Measurements from ENCODE around the gene MBTD1.

DNA sequence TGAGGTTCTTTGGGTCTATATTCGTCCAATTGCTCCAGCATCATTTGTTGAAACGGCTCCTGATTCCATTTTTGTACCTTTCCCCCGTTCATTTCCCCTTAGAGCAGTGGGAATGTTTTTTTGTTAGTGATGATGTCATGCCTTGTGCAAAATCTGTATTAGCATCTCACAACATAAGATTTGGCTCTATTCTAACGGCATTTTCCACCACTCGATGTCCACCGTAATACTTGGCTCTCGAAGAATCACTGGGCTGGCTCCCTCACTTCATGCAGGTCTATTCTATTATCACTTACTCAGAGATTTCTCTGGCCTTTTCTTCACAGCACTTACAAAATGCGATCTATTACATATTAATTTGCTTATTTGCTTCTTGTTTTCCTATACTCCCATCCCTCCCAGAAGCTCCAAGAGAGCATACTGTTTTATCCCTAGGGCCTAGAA is 107.1 kb downstream of the MBTD1 start:
- TF ChIP-seq, protein P1, sequence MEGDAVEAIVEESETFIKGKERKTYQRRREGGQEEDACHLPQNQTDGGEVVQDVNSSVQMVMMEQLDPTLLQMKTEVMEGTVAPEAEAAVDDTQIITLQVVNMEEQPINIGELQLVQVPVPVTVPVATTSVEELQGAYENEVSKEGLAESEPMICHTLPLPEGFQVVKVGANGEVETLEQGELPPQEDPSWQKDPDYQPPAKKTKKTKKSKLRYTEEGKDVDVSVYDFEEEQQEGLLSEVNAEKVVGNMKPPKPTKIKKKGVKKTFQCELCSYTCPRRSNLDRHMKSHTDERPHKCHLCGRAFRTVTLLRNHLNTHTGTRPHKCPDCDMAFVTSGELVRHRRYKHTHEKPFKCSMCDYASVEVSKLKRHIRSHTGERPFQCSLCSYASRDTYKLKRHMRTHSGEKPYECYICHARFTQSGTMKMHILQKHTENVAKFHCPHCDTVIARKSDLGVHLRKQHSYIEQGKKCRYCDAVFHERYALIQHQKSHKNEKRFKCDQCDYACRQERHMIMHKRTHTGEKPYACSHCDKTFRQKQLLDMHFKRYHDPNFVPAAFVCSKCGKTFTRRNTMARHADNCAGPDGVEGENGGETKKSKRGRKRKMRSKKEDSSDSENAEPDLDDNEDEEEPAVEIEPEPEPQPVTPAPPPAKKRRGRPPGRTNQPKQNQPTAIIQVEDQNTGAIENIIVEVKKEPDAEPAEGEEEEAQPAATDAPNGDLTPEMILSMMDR (IDR thresholded peaks at IDR 0.05 in 2 of 3, conservative IDR thresholded peaks at IDR 0.05 in 1 of 3; ENCODE audit: control insufficient read depth in 2 of 3, extremely low read depth in 1 of 3, insufficient read depth in 1 of 3, low read depth in 3 of 3, low read length in 3 of 3) = no peak
- TF ChIP-seq HDAC2 (IDR thresholded peaks at IDR 0.05) = no peak
- no peak for TF ChIP-seq NR2C2 (IDR thresholded peaks at IDR 0.05; ENCODE audit: borderline replicate concordance, control insufficient read depth, insufficient read length, low read depth)
- no peak for TF ChIP-seq EGR1 (IDR thresholded peaks at IDR 0.05; ENCODE audit: borderline replicate concordance in 1 of 2, low read depth in 2 of 2, low read length in 2 of 2)
- TF ChIP-seq, protein P2, sequence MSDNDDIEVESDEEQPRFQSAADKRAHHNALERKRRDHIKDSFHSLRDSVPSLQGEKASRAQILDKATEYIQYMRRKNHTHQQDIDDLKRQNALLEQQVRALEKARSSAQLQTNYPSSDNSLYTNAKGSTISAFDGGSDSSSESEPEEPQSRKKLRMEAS (IDR thresholded peaks at IDR 0.05; ENCODE audit: low read depth, low read length) = no peak
- TF ChIP-seq RFX5 (IDR thresholded peaks at IDR 0.05; ENCODE audit: low read depth, low read length) = no peak
- TF ChIP-seq POLR2A (IDR thresholded peaks at IDR 0.05; ENCODE audit: low read depth, low read length) = no peak
- TF ChIP-seq ESRRA (IDR thresholded peaks at IDR 0.05; ENCODE audit: low read length) = no peak
- TF ChIP-seq SIN3A (IDR thresholded peaks at IDR 0.05; ENCODE audit: low read depth, low read length) = no peak
- TF ChIP-seq SRF (IDR thresholded peaks at IDR 0.05; ENCODE audit: low read depth in 2 of 2, low read length in 2 of 2) = no peak
- TF ChIP-seq CREM (IDR thresholded peaks at IDR 0.05; ENCODE audit: low read depth) = no peak
- TF ChIP-seq, protein P3, sequence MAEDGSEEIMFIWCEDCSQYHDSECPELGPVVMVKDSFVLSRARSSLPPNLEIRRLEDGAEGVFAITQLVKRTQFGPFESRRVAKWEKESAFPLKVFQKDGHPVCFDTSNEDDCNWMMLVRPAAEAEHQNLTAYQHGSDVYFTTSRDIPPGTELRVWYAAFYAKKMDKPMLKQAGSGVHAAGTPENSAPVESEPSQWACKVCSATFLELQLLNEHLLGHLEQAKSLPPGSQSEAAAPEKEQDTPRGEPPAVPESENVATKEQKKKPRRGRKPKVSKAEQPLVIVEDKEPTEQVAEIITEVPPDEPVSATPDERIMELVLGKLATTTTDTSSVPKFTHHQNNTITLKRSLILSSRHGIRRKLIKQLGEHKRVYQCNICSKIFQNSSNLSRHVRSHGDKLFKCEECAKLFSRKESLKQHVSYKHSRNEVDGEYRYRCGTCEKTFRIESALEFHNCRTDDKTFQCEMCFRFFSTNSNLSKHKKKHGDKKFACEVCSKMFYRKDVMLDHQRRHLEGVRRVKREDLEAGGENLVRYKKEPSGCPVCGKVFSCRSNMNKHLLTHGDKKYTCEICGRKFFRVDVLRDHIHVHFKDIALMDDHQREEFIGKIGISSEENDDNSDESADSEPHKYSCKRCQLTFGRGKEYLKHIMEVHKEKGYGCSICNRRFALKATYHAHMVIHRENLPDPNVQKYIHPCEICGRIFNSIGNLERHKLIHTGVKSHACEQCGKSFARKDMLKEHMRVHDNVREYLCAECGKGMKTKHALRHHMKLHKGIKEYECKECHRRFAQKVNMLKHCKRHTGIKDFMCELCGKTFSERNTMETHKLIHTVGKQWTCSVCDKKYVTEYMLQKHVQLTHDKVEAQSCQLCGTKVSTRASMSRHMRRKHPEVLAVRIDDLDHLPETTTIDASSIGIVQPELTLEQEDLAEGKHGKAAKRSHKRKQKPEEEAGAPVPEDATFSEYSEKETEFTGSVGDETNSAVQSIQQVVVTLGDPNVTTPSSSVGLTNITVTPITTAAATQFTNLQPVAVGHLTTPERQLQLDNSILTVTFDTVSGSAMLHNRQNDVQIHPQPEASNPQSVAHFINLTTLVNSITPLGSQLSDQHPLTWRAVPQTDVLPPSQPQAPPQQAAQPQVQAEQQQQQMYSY (CRISPR knock-in tag; IDR thresholded peaks at IDR 0.05) = no peak
- TF ChIP-seq ZZZ3 (IDR thresholded peaks at IDR 0.05; ENCODE audit: control insufficient read depth, insufficient read length, low read depth) = no peak
- TF ChIP-seq TARDBP (IDR thresholded peaks at IDR 0.05; ENCODE audit: borderline replicate concordance) = no peak

Data from GM12878 (cell line).